H54 (cell line): ENCODE measurements around the gene ENDOV.
"Not testable (repeated sequence)": the region's sequence is repeated elsewhere in the genome, so short reads cannot be mapped to it uniquely, and the experiment has no call there.

ENCODE experiments used
- DNase-seq: peaks from one replicate; pipeline ENCODE4 v3.0.0; 2011; ENCODE audit warnings: low spot score, mixed read lengths; ENCODE audit not compliant: insufficient read length
- FAIRE-seq: peaks from 3 replicates; lab custom pipeline; 2011; peaks lifted over from hg19 to GRCh38; lab: Jason Lieb, UNC
- POLR2A ChIP-seq: IDR thresholded peaks from 2 replicates; pipeline ENCODE4 v1.6.1; 2011; ENCODE audit warnings: low read depth, mild to moderate bottlenecking, low read length

Gene ENDOV

DNA sequence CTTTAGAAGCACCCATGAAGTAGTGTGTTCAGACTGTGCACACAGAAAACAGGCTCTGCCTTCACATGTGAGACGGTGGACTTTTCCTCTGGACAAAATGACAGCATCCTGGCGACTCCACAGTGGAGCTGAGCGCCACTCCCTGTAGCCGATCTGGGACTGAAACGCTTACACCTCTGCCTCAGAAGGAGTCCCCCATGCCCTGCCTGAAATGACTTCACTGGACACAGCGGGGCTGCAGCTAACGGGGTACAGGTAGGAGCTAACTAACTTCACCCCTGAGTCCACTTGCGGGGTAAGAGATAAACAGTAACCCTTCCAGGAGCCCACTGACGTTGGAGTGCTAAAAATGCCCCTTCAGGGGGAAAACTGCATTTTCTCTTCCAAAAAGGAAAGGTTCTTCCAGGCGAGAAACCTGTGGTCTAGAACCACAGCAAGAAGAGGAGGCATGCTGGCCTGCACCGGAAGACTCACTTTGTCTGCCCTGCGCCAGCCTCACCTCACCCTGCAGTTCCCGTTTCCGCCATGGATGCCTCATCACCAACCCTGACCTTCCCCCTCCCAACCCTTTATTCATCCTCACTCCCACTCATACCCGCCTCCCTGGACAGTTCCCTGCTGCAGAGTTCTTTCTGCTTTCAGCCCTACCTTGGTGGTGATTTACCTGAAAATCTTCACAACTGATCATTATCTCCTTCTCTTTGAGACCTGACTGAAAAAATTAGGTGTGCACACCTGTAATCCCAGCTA is 19.4 kb upstream of the ENDOV start:
- FAIRE-seq: no peak
- no peak for DNase-seq
- TF ChIP-seq POLR2A: no peak

DNA sequence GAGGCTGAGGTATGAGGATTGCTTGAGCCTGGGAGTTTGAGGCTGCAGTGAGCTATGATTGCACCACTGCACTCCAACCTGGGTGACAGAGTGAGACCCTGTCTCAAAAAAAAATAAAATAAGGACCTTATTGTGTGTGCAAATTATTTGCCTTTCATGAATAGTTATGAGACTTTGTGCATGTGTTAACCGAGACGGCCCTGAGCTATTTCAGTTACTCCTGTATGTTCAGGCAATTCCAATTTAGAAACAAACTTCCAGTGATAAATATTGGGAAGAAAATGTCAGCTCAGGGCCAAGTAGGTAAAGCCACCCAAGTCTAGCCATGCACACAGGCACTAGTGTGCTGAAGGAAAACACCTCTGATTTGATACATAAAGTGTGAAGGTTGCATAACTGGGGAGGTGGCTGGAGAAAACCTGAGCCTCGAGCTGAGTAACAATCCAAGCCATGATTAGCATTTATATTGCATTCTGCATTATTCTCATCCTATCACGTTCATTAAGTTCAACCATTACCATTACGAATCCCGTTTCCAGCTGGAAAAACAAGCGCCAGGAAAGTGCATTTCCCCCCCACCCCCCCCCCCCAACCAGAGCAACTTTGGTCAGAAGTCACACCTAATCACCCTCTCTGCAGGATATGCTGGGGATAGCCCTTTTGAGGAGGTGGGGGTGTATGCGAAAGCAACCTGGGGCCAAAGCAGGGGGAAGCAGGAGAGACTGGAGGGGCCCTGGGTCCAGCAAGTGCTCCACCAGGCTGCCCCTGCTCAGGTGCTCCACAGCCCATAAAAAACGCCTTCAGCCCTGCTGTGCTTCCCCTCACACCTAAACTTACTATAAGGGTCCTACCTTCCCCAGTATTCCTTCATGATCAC is 18.6 kb upstream of the ENDOV start:
- TF ChIP-seq POLR2A: no peak
- FAIRE-seq (no peak), DNase-seq (no peak)

DNA sequence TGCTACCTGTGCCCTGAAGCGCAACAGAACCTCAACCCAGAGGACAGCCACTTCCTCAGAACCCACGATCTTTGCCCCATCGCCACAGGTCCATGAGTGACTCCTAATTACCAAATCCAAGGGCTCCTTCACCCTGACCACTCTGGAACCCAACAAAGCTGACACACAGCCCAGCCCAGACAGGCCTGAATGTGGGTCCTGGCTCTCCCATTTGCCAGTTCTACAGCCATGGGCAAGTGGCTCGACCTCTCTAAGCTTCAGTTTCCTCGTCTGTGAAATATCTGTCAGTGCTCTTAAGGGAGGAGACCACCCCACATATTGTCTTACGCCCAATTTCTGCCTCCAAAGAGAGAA is 18.0 kb upstream of the ENDOV start:
- DNase-seq (no peak), FAIRE-seq (no peak)
- TF ChIP-seq POLR2A: no peak

DNA sequence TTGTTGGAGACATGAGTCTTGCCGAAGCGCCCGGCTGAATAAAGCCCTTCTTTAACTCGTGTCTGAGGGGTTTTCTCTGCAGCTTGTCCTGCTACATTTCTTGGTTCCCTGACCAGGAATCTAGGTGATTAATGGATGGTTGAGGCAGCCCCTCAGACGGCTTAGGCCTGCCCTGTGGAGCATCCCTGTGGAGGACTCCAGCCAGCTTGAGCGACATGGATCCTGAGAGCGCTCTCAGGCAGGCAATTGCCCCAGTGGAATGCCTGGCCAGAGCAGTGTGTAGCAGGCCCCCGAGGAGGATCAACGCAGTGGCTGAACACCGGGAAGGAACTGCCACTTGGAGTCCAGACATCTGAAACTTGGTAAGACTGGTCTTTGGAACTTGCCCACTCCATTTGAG is 17.3 kb upstream of the ENDOV start:
- no peak for TF ChIP-seq POLR2A
- no peak for FAIRE-seq

DNA sequence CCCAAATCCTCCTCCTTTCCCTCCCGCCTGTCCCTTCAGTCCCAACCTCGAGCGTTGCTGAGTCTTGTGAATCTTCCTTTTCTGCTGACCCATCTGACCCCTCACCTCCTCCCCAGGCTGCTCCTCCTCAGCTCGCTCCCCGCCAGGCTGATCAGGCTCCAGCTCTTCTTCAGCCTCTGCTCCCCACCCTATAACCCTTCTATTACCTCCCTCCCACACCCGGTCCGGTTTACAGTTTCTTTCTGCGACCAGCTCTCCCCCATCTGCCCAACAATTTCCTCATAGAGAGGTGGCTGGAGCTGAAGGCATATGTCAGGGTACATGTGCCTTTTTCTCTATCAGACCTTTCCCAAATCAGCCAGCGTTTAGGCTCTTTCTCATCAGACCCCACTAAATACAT is 13.9 kb upstream of the ENDOV start:
- not testable (repeated sequence) for FAIRE-seq, DNase-seq

More for the DNA sequence above, 17.3 kb upstream of the ENDOV start:
- DNase-seq: no peak

DNA sequence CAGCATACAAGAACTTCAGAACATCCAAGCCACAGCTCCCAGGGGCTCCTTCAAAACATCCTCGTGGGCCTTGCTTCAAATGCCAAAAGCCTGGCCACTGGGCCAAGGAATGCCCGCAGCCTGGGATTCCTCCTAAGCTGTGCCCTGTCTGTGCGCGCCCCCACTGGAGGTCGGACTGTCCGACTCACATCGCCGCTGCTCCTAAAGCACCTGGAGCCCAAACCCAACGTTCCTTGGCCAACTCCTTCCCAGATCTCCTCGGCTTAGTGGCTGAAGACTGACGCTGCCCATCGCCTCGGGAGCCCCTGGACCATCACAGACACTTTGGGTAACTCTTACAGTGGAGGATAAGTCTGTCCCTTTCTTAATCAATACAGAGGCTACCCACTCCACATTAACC is 12.9 kb upstream of the ENDOV start:
- FAIRE-seq, DNase-seq: not testable (repeated sequence)

DNA sequence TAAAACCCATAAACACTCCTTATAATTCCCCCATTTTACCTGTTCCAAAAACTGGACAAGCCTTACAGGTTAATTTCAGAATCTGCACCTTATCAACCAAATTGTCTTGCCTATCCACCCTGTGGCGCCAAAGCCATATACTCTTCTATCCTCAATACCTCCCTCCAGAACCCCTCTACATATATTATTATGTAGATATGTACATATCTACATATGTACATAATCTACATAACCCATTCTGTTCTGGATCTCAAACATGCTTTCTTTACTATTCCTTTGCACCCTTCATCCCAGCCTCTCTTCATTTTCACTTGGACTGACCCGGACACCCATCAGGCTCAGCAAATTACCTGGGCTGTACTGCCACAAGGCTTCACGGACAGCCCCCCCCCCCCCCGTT is 12.0 kb upstream of the ENDOV start:
- FAIRE-seq (no peak), DNase-seq (no peak)
- TF ChIP-seq POLR2A: no peak

DNA sequence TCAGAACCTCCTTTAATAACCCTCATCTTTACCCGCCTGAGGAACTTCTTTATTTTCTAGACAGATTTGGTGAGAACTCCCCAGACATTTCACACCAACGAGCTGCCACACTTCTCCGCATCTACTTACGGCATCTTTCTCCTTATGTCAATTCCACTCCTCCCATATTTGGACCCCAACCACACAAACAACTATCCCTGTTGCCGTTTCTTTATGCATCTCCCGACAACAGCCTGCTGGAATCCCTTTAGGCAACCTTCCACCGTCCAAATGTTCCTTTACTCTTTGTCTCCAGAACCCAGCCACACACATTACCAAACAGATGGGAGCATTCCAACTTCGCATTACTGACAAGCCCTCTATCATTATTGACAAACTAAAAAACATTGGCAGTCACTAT is 8.8 kb upstream of the ENDOV start:
- DNase-seq: no peak
- FAIRE-seq: no peak
- TF ChIP-seq POLR2A: no peak

DNA sequence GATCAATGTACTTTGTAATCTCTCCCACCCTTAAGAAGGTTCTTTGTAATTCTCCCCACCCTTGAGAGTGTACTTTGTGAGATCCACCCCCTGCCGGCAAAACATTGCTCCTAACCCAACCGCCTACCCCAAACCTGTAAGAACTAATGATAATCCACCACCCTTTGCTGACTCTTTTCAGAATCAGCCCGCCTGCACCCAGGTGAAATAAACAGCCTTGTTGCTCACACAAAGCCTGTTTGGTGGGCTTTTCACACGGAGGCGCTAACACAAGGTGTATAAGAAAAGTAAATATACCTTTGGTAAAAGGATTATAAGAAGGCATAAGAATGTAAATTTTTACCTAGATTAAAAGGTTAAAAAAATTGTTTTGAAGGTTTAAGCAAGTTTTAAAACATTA is 7.0 kb upstream of the ENDOV start:
- not testable (repeated sequence) for DNase-seq, FAIRE-seq

DNA sequence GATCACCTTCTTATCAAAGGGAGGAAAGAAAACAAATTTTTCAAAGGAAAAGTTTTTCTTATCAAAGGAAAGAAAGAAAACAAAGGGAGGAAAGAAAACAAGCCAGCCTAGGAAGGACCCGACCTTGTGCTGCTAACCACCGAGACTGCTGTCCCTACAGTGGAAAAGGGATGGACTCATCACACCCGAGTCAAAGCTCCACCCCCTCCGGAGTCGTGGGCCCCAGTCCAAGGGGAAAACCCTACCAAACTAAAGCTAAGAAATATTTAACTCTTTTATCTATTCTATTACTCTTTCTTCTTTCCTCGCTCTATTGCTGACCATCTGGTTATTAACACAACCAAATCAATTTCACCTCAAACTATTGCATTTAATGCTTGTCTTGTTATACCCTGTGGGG is 6.1 kb upstream of the ENDOV start:
- TF ChIP-seq POLR2A: no peak
- DNase-seq (no peak), FAIRE-seq (no peak)

DNA sequence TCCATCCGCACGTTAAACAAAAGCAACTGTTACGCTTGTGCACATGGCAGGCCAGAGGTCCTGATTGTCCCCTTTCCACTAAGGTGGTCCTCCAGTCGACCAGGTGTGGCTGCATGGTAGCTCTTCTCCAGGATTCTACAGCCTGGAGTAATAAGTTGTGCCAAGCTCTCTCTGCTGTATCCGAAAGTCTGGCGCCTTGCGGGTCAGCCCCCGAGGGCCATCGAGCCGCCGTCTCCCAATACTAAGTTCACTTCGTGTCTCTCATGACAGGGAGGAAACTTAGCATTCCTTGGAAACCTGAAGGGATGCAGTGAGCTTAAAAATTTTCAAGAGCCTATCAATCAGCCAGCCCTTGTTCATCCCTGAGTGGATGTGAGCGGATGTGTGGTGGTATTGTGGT is 5.3 kb upstream of the ENDOV start:
- no peak for TF ChIP-seq POLR2A

DNA sequence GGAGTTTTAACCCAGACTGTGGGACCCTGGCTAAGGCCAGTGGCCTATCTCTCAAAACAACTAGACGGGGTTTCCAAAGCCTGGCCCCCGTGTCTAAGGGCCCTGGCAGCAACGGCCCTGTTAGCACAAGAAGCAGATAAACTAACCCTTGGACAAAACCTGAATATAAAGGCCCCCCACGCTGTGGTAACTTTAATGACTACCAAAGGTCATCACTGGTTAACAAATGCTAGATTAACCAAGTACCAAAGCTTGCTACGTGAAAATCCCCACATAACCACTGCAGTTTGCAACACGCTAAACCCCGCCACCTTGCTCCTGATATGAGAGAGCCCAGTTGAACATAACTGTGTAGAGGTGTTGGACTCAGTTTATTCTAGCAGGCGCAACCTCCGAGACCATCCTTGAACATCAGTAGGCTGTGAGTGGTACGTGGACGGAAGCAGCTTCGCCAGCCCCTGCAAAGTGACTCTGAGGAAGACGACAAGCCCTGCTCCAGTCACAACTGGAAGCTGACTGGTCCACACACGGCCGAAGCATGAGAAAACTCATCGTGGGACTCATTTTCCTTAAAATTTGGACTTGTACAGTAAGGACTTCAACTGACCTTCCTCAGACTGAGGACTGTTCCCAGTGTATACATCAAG is 4.4 kb upstream of the ENDOV start:
- FAIRE-seq, DNase-seq: not testable (repeated sequence)

More for the DNA sequence above, 5.3 kb upstream of the ENDOV start:
- FAIRE-seq: no peak
- DNase-seq: no peak

DNA sequence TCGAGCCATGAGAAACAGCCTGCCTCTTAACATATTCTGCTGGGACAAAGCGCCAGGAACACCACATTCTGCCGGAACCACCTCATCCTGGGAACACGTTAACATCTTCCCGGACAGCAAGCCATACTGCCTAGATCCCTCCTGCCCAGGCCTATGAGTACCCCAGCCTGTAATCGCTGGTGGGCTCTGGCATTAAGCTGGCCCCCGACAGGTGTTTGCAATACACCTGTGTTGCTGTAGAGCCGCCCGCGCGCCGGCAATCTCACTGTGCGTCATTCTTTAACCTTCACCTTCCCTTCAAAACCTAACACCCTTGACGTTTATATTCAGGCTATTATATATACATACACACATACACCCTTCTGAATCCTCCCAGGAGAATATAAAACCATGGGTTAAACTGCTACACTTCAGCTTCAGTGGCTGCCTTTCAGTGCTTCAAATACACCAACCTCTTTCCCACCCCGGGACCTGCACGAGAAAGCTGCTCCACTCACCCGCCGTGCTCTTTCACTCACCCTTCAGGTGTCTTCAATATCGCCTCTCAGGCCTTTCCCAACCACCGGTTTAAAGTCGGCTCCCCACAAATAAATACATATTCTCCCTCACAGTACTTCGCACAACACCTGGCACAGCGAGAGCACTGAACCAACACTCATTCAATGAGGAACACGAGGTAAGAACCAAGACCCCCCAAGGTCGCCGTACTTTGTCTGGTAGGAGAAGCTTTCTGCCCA is 1.0 kb upstream of the ENDOV start:
- DNase-seq (no peak), FAIRE-seq (no peak)
- no peak for TF ChIP-seq POLR2A

DNA sequence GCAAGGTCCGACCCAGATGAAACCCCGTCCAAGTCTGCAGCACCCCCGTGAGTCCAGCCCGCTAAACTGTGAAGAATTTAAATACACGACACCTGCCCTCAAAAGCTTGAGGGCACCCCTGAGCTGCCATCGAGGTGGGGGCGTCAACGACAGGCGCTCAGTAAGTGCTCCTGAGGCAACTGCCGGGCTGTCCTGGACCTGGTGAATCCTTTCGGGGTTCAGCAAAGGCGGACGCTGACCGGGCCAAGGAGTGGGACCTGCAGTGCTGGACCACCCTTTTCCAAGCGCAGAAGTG is 512 bp upstream of the ENDOV start:
- DNase-seq (no peak), FAIRE-seq (no peak)
- TF ChIP-seq POLR2A: no peak
